DMS 273 (cell line): Measurements from ENCODE around the gene ATXN7L1.

ENCODE experiments used
- DNase-seq: peaks from one replicate; lab custom pipeline; 2025; ENCODE audit not compliant: unreplicated experiment; lab: John Stamatoyannopoulos, UW

Gene ATXN7L1

DNA sequence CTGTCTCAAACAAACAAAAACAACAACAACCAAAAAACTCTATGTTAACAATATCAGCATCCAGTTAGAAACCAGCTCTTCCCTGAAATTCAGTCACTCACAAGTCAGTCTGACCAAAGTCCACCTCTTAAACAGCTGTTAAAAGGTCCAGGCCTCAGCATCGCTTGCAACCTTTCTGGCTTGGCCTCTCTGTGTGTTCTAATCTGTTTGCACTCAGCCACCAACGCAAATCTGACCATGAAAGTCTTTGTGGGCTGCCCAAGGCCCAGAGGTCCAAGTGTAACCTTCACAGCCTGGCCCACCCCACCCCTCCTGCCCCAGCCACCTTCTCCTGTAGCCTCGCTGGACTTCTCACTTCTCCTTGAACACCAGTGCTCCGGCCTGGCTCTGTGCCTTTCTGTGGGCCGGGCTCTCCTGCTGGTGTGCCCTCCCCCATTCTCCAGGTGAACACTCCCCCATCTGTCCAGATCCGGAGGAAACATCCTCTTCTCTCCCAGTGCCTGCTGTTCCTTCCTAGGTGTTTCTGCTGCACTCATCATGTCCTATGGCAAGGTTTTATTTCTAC lies 222.9 kb downstream of the ATXN7L1 start:
- DNase-seq, result peak; percentile 26

DNA sequence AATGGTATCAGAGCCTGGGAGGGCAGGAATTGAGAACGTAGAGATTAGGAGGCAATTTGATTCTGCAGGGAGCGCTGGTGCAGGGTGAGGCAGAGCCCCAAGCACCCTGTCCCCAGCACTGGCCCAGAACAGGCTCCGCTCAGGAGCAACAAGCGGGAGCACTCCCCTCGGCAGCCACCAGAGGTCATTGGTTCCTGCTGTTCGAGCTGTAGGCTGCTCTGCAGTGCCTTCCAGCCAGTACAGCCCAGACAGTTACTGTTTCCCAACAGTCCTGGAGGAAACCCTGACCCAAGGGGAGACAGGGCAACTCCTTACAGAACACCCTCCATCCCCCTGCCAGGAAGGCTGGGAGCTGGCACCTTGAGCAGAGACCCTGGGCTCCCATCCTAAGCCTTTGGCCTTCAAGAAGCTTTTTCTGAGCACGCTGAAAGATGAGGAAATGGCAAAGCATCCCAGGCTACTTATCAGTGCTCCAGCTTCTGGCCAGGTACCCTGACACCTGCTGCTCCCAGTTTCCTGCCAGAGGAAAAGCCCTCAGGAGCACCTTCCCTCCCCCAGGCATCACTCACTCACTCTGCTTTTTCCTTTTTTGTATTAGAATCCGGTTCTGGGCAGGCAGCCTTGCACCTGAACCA lies 223.9 kb downstream of the ATXN7L1 start:
- DNase-seq, result peak; percentile 92

DNA sequence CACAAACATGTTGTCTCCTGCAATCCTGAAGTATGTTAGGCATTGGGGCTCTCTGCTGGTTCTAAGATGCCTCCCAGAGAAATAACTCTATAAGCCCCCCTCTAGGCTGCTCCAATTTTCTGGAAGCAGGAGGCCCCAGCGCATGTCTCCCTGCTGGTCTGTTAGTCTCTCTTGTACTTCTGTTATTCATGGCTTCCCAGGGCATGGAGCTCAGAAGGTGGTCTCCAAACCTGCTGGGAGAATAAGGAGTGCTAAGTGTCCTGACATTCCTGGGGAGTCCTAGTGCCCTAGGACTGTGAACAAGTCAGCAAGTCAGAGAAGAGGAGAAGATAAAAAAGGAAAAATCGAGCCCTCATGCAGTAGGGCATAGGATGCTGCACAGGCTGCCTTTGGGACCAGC lies 224.6 kb downstream of the ATXN7L1 start:
- DNase-seq, result no peak

DNA sequence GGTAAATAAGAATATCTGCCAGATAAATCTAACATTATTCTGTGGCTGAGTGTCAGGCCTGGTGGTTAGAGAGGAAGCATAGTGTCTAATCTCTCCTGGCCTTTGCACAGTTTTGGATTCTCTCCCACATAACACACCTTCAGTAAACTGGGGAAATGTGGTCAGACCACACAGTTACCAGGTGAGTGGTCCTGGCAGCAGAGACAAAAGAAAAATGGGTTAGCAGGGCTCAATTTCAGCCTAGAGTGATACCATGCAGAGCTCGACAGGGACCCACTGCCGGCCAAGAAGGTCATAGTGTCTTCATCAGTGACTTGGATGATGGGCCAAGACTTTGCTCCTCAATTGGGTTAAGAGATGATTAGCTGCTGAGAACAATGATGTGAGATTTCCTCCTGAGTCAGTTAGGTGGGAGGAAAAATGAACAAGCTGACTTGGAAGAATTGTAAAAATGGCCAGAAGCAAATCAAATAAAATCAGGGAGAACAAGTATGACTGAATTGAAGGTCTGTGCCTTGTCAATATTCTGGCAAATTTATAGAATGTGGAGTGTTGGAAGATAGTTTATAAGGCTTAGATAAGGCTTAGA lies 225.9 kb downstream of the ATXN7L1 start:
- no peak for DNase-seq

DNA sequence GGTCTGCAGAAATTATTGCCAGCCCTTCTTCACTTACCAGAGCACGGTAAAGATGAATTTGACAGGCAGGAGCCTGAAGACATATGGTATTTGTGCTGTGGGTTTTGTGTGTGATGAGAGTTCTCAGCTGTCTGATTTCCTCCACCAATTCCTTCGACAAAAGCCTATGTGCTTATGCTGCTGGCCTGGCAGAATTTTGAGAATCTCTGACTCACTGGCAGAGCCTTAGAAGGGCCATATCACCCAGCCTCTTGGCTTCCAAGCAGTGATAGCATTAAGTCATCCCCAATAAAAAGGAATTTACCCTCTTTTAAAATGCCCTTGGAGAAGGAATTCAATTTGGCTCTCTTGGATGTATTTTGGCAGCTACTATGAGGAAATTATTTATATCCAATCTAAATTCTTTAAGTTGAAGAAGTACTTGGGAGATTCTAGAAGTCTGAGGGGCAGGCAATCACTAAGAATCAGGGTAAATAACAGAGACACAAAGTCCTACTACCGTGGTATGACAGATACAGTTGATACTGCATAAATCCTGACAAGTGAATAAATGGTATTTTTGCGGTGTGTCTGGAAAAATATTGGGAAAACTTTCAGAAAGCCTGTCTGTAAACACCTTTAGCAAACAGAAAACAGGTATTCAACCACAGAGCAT lies 226.5 kb downstream of the ATXN7L1 start:
- DNase-seq, result peak; percentile 52

DNA sequence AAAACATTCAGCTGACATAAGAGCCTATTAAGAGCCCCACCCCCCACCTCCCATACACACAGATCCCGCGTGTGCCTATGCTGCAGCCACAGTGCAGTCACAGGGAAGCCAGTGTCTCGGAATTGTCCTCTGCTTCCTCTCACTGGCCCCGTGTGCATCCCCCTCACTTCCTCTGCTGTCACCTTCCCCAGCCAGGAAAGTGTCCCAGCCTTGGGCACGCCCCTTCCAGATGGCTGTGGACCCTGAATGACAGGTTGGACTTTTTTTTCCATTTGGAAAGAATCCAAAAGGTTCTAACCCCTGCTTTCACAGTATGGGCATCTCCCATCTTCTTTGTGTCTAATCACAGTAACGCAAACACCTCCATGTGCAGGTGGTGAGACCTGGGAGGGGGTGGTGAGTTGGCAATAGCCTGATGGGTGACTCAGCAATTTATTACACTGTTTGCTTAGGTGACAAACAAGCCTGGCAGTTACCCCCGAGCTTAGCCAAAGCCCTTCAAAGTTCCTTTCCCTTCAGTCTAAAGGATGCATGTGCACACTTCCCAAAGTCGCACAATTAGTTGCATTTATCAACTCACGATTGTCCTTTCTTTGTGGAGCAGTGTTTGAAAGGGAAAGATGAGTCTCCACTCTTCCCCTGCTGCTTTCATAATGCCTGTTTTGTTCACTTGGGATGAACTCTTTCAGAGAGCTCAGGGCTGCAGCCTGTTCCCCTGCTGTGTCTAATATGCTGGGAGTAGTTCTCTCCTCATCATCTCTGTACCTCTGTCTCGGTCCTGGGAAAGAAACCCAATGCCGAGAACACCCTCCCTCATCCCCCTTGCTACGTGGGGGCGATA lies 227.6 kb downstream of the ATXN7L1 start:
- DNase-seq, result peak; percentile 83

DNA sequence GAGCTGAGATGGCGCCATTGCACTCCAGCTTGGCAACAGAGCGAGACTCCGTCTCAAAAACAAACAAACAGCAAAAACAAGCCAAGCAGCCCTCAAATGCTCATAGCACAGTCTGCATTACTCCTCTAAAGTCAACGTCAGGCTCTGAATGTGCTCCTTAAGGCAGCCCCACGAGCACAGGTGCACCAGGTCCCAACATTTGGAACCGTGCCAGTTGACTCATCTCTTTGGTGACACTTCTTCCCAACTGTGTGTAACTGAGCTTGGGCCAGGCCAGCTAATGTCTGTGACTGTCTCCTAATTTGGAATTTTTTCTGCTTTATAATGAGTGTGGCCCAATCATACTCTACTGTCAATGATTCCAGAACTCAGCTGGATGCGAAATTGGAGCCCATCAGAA lies 228.8 kb downstream of the ATXN7L1 start:
- DNase-seq, result peak; percentile 31

DNA sequence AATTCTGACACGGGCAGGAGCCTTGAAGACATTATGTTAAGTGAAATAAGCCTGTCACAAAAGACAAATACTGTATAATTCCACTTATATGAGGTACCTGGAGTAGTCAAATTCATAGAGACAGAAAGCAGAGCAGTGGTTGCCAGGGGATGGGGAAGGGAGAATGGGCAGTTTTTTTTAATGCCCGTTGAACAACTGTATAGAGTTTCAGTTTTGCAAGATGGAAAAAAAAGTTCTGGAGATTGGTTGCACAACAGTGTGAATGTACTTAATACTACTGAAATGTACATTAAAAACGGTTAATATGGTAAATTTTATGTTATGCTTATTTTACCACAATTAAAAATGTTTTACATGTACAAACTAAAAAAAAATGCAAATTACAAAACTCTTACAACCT lies 231.5 kb downstream of the ATXN7L1 start:
- no peak for DNase-seq

DNA sequence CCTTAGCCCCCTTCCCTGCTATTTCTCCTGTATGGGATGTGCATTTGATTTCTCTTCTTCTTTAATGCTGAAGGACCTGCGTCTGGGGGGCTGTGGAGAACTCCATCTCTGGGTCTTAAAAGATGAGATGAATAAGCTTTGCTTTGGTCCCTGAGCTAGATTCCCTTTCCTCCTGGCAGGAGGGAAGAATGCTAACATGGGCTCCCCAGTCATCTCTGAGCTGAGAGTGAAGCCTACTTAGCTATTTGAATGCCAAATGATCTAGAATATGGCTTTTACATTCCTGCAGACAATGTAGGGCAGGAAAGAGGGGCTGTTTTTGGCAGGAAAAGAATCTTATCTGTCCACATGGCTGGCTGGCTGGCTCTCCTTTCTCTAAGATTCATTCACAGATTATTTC lies 232.5 kb downstream of the ATXN7L1 start:
- peak; percentile 59 for DNase-seq

DNA sequence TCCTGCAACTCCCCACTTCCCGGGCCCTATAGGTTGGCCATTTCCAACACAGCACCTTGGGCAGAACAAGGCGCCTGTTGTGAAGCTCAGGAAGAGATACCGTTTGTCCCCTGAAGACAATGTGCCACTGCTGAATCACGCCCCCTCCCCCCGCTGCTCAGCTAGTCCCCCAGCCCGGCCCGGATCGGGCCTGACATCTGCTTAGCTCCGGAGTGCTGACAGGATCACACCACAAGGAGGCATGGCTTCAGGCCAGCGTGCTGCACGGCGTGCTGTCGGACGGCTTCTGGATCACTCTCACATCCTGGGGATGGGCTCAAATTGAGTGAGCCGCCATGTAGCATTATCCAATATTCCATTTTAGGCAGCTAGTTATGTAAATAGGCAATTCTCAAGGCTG lies 233.0 kb downstream of the ATXN7L1 start:
- peak; percentile 97 for DNase-seq

DNA sequence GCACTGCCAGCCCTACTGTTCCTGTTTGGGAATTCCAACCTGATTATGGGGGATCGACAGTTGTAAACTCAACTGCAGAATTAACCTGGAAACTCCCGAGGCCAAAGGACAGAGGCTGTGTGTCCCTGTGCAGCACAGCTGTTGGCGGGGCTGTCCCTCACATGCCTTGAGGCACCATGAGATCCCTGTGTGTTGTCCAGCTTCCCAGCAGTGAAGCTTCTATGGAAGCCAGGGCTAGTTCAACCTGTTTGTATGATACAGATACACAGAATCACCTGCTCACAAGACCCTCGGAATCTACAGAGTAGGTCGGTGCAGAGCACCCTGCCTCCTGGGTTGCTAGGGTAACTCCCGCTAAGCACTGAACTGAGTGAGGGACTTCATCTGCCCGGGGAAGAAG lies 234.1 kb downstream of the ATXN7L1 start:
- DNase-seq, result no peak

DNA sequence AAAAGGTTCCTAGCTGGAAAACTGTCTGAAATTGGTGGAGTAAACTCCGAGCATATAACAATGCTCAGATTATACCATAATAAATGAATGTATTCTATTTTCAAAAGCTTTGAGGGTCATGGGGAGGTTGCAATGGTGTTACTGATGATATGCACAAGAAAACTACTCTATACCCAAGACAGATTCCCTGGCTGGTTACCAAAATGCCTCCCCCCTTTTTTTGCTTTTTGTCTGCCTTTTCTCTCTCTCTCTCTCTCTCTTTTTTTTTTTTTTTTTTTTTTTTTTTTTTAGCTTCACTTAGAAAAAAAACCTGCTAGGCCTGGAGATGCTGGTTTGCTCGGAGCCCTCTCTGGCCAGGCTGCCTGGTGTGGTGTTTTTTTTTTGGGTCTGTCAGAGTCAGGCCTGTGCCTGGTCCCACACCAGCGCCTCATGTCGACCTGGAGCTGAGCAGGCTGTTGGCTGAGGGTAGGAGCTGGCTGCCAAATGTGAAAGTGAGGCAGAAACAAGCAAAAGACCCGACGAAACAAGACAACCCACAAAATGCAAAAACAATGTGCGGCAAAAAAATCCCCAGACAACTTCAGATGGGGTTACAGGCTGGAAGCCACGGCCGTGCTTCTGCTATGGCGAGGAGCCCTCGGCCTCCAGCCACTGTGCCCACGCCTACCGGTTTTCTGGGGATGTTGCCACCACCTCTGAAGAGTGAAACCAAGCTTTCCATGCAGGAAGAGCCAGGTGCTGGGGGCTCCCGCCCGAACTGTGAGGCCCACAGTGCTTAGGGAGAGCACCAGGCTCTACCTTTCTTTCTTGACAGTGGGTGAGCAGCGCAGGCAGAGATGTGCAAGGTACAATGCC lies 235.2 kb downstream of the ATXN7L1 start:
- no peak for DNase-seq

DNA sequence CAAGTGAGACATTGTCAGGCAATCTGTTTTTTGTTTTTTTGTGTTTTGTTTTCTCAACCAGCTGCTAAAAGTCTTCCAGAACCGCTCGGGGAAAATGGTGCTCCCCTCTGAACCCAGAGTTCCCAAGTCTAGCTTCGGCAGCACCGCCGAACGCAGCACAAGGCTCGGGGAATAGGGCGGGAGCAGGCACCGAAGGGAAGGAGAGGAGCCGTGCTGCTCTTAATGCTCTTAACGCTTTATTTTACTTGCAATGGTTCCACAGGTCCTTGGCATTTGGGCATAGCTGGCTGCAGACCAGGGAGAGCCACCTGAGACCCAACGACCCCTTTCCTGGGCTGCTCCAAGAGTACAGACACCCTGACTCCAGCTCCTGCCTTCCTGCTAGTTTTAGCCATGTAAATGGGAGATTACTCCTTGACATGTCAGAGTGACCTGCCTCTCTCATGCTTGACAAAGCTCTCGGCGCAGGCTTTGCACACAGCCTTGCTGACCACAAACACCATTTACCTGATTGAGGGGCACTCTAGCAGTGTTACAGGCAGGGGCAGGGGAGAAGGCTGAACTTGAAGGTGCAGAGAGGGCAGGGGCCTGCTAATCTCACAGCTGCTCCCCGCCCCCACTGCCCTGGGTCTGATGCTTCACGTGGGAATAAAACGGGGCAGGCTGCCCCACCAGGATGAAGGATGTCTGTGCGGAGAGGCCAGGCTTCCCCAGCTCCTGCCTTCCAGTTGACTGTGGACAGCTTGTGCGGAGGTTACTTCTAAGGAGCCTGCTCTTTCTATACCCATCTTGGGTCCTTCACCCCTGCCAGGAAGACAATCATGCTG lies 236.5 kb downstream of the ATXN7L1 start:
- peak; percentile 28 for DNase-seq

DNA sequence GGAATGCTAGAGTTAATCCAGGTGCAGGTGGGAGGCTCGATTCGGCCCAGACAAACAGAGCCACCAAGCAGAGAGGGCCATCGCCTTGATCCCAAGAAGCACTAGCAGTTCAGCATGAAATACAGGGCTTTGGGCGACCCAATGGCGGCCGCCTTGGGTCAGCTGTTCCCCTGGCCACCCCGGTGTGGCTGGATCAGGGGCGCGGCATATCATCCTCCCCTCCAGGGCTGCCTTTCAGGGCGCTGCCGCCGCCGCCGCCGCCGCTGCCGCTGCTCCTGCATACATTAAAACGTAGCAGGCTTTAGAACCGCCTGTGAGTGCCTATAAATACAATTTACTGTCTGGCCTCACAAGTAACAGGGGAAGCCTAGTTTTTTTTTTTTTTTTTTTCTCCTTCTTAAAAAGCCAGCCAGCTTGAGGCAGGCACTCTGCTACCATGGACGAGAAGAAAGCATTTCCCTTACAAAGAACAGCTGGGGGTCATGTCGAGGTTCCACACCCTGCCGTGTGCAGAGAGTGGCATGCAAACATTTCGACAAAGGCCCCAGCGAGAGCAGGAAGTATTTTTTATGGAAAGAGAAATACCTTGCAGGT lies 237.4 kb downstream of the ATXN7L1 start:
- no peak for DNase-seq

DNA sequence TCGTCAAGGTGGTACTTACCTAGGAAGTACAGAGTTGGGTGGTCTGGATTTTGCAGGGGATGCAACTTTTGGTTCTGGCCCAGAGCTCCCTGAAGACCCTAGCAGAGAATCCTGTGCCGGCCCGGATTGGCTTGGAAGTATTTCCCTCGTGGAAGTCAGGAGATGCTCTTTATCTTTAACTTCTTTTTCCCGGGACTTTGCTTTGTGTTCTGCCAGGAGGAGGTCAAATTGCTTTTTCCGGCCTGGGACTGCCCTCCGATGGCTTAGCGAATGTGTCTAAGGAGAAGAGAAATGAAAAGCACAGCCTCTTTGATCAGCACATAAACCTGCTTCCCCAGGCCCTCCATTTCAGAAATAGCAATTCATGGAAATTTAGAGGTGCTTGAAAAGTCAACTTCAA lies 238.1 kb downstream of the ATXN7L1 start:
- no peak for DNase-seq

DNA sequence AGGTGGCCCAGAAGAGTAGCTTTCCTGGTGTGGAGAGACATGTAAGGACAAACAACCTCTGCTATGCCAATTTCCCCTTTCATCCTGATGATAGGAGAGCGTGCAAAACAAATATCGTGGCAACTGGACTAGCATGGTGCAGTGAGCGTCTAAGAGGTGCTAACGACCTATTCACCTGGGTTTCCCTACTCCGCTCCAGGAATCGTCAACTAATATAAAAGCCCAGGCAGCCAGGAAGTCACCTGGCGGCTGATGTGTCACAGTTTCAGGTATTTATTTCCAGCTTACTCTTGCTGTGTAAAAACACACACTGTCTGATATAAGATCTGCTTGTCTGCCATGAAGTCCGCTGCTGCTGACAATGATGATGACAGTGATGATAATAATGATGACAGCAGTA lies 238.6 kb downstream of the ATXN7L1 start:
- DNase-seq, result no peak

DNA sequence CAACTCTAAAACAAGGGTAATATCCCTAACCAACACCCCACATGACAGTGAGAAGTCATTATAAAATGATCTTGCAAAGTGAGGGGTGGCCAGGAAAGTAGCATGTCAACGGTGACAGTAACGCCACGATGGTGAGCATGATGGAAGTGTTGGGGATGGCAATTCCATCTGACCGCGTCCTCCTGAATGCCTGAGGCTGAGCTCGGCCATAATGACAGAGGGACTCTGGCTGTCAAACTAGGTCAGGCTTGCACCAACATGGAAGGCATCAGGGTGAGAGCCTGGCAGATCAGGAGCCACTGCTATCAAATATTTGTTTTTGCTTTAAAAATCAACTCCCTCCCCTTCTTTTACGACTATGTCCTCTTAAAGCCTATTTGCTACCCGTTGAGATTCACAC lies 239.4 kb downstream of the ATXN7L1 start:
- no peak for DNase-seq

DNA sequence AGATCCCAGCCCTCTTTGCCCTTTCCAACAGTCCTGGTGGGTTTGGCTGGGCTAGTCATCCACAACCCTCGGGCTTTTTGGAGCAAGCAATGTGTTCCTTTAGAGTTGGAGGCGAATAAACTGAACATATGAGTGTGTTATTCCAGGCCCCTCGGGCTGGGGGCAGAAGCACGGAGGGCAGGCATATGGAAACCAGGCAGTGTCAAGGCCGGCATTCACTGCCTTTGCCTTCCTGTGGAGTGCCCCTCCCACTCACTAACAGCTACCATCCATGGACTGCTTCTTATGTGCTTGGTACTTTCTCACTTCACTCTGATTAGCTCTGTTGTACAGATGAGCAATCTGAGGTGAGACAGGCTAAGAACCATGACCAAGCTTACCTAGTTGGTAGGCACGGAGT lies 241.2 kb downstream of the ATXN7L1 start:
- no peak for DNase-seq

DNA sequence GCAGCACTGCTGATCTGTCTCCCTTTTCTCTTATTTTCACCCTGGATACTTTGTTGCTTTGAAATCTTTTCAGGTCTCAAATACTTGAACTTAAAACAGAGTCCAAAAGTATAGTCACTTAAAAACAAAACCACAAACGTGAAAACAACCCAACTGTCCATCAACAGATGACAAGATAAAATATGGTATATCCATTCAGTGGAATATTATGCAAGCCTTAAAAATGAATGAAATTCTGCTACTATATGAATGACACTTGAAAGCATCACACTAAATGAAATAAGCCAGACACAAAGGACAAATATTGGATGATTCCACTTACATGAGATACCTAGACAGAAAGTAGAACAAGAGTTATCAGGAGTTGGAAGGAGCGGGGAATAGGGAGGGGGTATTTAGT lies 250.4 kb downstream of the ATXN7L1 start:
- no peak for DNase-seq
